Measurements from ENCODE around the gene WDR33. TPM values are rescaled to one million over a fixed set of nuclear protein-coding genes. Genes with fewer than 3 reads are reported as not detected.
"Not testable (repeated sequence)": the region's sequence is repeated elsewhere in the genome, so short reads cannot be mapped to it uniquely, and the experiment has no call there.

WDR33 gene
- polyA plus RNA-seq, 3 donors, result 49.5 to 55.7 (median 52.9) TPM

DNA sequence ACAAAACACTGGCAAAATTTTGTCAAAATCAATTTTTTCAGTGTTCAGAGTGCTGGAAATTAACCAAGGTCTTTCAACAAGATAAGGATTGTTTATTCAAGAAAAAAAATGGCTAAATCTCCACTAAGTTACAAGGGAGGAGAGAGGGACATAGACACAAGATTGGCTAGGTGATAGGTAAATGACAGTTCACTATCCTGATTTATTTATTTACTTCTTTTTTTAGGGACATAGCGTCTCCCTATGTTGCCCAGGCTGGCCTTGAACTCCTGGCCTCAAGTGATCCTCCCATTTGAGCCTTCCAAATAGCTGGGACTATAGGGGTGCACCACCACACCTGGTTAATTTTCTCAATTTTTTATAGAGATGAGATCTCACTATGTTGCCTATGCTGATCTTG, 3.7 kb upstream of the WDR33 start:
- no peak for DNase-seq

DNA sequence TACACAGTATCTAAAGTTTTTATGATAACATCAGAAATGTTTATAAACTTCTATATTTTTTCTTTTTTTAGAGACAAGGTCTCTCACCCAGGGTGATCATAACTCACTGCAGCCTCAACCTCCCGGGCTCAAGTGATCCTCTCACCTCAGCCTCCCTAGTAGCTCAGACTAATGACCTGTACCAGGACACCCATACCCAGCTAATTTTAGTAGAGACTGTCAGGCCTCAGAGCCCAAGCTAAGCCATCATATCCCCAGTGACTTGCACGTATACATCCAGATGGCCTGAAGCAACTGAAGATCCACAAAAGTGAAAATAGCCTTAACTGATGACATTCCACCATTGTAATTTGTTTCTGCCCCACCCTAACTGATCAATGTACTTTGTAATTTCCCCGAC, 1.5 kb upstream of the WDR33 start:
- not testable (repeated sequence) for DNase-seq

DNA sequence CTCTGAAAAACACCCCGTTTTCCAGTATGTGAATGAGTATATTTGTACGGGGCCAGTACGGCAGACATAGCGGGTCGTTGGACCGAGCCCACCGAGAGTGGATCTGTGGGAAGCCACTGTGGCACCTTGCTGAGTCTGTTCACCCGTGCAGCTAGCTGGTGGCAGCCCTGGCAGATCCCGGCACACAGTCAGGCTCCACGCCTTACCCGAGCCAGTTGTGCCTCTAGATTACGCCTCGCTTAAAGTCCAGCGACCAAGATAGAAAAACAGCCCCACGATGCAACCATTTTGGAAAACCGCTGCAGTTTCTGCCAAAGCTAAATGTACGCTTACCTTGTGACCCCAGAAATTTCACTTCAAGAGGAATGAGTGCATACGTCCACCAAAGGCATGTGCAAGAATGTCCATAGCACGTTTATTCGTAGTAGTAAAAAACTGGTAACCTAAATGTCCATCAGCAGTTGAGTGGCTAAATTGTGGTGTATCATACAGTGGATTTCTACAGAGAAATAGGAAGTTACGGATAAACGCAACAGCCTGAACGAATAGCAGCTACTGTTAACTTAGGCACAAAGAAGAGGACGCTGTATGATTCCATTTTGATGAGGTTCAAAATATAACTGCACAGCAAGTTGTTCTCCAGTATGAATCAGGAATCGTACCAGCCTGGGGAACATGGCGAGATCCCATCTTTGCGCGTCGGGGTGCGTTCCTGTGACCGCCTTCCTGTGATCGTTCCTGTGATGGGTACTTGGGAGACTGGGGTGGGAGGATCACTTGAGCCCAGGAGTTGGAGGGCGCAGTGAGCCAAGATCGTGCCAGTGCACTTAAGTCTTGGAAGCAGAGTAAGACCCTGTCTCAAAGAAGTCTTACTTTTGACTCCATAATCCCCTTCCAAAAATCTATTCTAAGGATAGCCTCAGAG, 688 bp upstream of the WDR33 start:
- DNase-seq, result peak; percentile 26

DNA sequence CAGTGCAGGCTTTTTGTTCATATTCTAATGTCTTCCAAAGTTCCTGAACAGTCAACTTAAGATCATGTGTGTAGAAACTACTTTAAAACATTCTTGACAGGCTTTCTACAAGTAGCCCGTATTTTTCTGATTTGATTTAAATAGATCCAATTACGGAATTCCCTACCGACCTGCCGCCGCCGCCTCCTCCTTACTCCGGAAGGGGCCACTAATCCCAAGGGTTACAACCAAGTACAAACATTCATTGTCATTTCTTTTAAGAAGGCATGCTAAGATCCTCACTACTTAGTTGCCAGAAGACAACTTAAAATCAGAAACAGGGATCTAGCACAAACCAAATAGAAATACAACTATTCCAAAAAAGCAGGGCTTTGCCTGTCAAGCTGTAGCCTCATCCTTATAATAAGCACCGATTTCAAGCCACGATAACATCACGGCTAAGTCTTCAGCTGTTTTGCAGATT, 784 bp downstream of the WDR33 start:
- peak; percentile 43 for DNase-seq

DNA sequence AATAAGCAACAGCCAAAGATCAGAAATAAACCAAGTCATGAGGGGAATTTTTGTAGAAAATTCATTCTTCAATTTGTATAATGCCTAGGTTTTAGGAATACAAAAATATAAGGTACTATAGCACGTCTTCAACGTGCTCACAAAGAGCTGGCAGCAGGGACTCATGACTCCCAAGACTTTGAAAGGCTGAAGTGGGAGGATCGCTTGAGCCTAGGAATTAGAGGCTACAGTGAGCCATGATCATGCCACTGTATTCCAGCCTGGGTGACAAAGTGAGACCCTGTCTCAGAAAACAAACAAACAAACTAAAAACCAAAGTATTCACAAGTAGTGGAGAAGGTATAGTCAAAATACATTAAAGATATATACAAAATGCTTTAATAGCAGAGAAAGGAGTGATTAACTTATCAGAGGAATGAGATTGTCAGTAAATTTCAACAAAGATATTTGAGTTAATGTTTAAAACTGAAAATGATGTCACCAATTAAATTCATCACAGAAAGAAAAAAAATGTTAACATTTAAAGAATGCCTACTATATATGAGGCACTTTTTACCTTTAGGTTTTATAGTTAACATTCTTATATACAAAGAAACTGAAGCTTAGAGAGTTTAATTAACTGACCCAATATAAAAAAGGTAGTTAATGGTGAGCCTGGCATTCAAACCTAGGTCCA, 3.2 kb downstream of the WDR33 start:
- DNase-seq, result no peak

DNA sequence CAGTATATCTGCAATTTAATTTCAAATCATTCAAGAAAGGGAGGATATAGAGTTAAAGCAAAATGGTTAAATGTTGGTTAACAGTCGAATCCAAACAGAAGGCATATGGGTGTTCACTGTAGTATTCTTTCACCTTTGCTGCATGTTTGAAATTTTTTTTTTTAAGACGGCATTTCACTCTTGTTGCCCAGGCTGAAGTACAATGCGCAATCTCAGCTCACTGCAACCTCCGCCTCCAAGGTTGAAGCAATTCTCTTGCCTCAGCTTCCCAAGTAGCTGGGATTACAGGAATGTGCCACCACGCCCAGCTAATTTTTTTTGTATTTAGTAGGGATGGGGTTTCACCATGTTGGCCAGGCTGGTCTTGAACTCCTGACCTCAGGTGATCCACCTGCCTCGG, 4.1 kb downstream of the WDR33 start:
- not testable (repeated sequence) for DNase-seq

DNA sequence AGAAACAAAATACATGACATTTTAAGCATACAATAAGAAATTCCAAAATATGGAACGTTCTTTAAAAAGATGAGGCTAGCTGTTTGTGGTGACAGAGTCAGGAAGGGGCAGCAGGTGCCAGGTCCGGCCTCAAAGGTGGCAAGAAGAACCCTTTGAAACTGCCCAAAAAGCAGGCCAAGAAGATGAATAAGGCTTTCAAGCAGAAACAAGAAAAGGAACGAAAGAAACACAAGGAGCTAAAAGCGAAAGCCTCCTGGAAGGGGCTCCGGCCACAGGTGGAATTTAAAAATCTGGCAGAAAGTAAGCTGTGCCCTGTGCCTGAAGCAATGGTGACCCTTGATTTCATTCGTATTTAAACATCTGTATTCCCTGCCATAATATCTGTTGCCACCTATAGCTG, 5.5 kb downstream of the WDR33 start:
- DNase-seq, result no peak

DNA sequence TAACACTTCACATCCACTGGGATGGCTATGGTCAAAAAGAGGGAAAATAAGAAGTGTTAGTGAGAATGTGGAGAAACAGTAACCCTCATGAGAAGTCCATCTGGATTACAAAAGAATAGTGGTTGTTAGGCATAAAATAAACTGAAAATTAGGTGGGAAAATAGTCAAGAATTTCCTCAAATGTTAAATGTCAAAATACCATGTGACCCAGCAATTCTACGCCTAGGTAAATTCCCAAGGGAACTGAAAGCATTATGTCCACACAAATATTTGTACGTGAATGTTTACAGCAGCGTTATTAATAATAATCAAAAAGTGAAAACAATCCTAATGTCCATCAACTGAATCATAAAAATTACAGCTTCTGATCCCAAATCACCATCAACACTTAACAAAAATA, 11.0 kb downstream of the WDR33 start:
- no peak for DNase-seq

DNA sequence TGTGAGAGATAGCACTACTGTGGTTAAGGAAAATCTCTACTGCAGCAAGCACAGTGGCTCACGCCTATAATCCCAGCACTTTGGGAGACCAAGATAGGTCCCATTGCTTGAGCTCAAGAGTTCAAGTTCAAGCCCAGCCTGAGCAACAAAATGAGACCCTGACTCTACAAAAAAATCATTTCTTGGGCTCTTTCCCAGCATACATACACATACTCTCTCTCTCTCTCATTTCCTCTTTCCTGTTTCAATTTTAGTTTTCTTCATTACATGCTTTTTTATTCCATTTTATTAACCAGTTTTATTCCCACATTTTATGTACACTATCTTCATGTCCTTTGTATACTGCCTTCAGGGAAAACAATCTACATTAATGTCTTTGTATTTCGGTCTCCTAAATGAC, 14.6 kb downstream of the WDR33 start:
- no peak for DNase-seq

DNA sequence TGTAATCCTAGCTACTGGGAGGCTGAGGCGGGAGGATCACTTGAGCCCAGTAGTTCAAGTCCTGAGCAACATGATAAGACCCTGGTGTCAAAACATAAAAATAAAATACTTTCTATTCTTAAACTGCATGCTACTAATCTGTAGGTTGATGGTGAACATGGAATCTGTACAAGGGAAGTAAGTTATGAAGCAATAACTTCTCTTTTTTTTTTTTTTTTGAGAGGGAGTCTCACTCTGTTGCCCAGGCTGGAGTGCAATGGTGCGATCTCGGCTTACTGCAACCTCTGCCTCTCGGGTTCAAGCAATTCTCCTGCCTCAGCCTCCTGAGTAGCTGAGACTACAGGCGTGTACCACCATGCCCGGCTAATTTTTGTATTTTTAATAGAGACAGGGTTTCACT, 16.1 kb downstream of the WDR33 start:
- DNase-seq, result not testable (repeated sequence)

DNA sequence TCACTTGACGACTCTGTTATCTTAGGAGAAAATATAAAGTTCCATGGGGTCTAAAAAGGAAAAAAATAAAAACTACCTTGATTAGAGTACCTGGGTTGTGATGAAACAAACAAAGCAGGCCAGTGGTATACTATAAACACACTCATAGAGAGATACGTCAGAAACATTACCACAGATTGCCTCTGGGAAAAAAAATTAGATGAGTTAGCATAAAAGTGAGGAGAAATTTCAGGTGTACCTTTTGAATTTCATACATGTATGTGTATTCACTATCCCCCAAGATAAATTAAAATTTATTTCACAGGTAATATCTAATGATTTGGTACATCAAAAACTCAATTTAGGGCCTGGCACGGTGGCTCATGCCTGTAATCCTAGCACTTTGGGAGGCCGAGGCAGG, 18.2 kb downstream of the WDR33 start:
- no peak for DNase-seq

DNA sequence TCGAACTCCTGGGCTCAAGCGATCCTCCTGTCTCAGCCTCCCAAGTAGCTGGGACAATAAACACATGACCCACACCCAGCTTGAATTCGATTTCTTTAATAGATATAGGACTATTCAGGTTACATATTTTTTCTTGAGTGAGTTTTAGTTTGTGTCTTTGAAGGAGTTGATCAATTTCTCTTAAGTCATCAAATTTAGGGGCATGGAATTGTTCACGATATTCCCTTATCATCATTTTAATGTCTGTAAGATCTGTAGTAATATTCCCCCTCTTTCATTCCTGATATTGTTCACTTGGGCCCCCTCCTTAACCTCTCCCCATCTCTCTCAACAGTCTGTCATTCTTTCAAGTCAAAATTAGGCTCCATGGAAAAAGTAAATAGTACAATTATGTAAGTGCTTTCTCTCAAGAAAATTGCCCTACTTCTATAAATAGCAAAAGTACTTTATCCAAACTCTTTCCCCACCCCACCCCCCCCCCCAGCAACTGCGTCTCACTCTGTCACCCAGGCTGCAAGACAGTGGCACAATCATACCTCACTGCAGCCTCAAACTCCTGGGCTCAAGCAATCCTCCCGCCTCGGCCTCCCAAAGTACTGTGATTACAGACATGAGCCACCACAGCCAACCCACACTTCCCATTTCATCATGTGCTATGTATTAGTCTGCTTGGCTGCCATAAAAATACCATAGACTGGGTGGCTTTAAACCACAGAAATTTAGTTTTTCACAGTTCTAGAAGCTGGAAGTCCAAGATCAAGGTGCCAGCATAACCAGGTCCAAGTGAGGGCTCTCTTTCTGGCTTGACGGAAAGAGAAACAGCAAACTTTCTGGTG, 20.1 kb downstream of the WDR33 start:
- DNase-seq, result no peak

DNA sequence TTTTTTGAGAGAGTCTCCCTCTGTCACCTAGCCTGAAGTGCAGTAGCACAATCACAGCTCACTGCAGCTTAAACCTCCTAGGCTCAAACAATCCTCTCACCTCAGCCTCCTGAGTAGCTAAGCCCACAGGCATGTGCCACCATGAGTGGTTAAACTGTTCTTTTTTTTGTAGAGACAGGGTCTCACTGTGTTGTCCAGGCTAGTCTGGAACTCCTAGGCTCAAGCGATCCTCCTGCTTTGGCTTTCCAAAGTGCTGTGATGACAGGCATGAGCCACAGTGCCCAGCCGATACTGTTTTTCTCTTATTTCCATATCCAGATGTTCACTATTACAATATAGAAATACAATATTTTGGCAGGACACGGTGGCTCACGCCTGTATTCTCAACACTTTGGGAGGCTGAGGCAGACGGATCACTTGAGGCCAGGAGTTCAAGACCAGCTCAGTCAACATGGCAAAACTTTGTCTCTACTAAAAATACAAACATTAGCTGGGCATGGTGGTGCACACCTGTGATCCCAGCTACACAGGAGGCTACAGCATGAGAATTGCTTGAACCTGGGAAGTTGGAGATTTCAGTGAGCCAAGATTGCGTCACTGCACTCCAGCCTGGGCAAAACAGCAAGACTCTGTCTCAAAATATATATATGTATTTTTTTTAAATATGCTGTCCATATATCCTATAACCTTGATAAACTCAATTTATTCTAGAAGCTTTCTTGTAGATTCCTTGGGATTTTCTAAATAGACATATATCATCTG, 24.7 kb downstream of the WDR33 start:
- no peak for DNase-seq

DNA sequence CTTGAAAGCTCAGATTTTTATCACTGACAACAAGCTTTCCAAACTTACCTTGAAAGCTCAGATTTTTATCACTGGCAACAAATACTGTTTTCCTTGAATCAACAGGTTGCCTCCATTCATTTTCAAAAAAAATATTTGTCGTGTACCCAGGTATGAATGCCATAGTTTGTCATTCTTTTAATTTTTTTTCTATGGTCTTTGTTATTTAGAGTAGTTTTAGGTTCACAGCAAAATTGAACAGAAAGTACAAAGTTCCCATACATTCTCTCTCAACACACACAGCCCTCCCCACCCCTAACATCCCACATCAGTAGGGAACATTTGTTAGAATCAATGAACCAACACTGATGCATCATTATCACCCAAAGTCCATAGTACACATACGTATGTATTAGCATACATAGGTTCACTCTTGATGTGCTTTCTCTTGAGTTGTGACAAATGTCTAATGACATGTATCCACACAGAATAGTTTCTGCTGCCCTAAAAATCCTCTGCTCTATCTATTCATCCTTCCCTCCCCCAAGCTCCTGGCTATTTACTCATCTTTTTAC, 25.9 kb downstream of the WDR33 start:
- no peak for DNase-seq

DNA sequence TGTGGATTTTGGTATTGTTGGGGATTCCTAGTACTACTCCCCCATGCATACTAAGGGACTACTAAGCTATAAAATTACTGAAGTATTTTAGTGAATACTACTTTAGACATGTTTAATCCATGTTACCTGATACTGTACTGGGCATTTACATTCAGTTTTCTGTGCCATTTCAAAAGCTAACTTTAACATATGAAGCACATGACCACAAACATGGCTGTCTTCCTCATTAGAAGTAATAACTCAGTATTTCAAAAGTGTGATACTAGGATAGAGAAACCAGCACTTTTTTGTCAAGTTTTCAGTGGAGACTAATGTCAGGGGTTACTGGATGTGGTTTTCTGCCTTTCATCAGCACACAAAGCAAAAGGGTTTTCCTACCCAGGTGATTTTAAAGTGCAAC, 27.9 kb downstream of the WDR33 start:
- DNase-seq, result no peak

DNA sequence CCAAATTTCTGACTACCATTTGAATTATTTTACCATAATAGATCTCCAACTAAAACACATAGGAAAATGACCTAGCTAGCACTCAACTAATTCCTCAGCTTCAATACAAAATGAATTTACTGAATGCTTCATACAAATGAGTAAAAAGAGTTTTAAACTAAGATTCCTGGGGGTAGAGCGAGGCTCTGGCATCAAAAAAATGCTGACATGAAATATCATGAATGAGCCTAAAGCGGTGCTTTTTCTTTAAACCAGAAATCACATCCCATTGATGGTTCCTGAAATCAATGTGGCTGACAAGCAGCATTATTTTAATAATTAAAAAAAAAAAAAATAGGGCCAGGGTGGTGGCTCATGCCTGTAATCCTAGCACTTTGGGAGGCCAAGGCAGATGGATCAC, 32.1 kb downstream of the WDR33 start:
- no peak for DNase-seq

DNA sequence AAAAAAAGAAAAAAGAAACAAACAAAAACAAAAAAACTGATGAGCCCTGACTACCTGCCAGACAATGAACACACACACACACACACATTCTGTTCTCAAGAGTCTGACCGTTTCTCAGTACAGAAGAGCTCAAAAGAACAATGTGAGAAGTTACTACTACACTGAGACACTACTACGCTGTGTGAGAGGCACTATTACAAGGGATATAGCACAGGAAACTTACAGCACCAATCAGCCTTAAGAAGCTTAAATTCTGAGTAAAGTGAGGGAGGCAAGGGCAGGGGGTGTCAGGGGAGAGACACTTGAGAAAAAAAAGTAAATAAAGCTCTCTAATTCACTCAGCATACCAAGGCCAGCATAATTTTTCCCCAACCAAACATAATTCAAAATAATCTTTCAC, 32.5 kb downstream of the WDR33 start:
- DNase-seq, result no peak

DNA sequence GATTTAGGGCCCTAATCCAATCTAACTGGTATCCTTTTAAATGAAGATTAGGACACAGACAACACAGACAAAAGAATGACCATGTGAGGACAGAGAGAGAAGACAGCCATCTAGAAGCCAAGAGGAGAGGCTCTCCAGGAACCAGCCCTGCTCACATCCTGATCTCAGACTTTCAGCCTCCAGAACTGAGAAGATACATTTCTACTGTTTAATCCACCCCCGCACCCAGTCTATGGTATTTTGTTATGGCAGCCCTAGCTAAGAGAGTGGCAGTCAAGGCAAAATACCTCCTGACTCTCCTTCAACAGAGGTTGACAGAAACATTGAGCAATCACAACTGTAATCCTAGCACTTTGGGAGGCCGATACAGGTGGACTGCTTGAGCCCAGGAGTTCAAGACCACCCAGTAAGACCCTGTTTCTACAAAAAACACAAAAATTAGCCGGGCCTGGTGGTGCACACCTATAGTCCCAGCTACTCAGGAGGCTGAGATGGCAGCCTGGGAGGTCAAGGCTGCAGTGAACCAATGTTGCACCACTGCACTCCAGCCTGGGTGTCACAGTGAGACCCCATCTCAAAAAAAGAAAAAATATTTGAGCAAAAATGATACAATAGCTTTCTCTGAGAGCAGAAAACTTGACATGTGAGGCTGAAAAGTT, 34.7 kb downstream of the WDR33 start:
- DNase-seq, result no peak

DNA sequence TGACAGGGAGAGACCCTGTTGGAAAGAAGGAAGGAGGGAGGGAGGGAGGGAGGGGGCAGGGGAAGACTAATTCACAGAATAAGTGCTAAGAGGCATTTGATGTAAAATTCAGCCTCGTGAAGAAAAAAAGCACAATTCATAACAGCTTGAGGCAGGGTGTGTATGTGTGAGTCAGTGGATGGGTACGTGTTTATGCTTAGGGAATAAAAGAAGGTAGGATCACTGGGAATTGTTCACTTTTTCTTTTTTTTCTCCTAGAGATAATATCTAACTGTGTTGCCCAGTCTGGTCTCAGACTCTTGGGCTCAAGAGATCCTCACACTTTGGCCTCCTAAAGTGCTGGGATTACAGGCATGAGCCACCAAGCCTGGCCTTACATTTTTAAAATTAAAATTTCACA, 39.2 kb downstream of the WDR33 start:
- DNase-seq, result no peak

DNA sequence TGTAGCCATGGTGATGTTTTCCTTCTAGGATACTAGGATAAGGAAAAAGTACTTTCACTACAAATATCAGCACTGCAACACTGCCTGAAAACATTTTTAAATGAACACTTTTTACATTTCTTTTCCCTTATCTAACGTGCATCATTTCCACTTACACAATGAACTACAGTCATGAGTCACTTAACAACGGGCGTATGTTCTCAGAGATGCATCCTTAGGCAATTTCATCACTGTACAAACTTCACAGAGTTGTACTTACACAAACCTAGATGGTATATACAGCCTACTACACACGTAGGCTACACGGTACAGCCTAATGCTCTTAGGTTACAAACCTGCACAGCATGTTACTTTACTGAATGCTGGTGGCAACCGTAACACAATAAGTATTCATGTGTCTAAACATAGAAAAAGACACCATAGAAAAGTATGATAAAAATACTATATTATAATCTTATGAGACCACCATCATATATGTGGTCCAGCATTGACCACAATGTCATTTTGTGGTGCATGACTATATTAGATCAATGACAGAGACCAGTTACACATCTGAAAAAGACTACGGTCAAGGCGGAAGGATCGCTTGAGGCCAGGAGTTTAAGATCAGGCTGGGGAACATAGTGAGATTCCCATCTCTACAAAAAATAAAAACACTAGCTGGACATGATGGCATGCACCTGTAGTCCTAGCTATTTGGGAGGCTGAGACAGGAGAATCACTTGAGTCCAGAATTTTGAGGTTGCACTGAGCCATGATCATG, 39.8 kb downstream of the WDR33 start:
- DNase-seq, result no peak
